OCI-LY3 (cell line): Measurements from ENCODE around the gene CCNF.

Source experiments
- CTCF ChIP-seq: fragments of 200-600, 300-600 bp; sonication (generic); IDR thresholded peaks from 2 replicates; pipeline ENCODE4 v1.5.1; 2014; ENCODE audit warnings: antibody characterized with exemption, low read length, low read depth
- EZH2phosphoT487 ChIP-seq: fragments of 200-600 bp; shearing (Covaris generic); IDR thresholded peaks from 2 replicates; pipeline ENCODE4 v1.6.1; 2018; ENCODE audit warnings: antibody characterized with exemption, mixed run types, low read depth

- no peak for TF ChIP-seq CTCF
- no peak for TF ChIP-seq EZH2phosphoT487
Measured at GRCh38 chr16:2456551-2457153, 27.4 kb downstream of the CCNF start.
